SK-MEL-5 (cell line): ENCODE measurements around the gene CEP85L. TPM values are rescaled to one million over a fixed set of nuclear protein-coding genes. Genes with fewer than 3 reads are reported as not detected.

Experiments
- DNase-seq: peaks from one replicate; pipeline ENCODE4 v3.0.0-alpha.2; 2016; ENCODE audit warnings: low read depth, low spot score
- in situ Hi-C: cut with HindIII; loops from 2 replicates; pipeline ENCODE4 v1.10.0; 2016; ENCODE audit warnings: low sequenced_read_pairs, high pct_unique_total_duplicates, low pct_unique_long_range_greater_than_20kb
- total RNA-seq: library from RNA; depleted of rRNA; stranded (reverse); fragments of >200 nt; shearing (Covaris generic); gene quantifications from 2 replicates; pipeline ENCODE4 v1.2.3, GENCODE V29; 2014

Gene CEP85L
- total RNA-seq, 1 experiment from 2014 or later: 12.1 TPM

- in situ Hi-C loops: no loop called here
These were observed 116.1 kb downstream of the CEP85L start for GRCh38 chr6:118535176-118535844.

GRCh38 chr6:118530942-118531341 lies 120.4 kb downstream of the CEP85L start:
- in situ Hi-C loops: no loop called here
- DNase-seq: no peak

More at GRCh38 chr6:118535176-118535844, 116.1 kb downstream of the CEP85L start:
- DNase-seq: no peak

GRCh38 chr6:118529756-118530155 lies 121.6 kb downstream of the CEP85L start:
- in situ Hi-C loops: no loop called here
- DNase-seq: no peak

- in situ Hi-C loops: no loop called here
- DNase-seq: no peak
These were observed 123.3 kb downstream of the CEP85L start for GRCh38 chr6:118528129-118528528.

GRCh38 chr6:118525913-118526780 lies 125.2 kb downstream of the CEP85L start:
- in situ Hi-C loops: no loop called here
- no peak for DNase-seq

DNA sequence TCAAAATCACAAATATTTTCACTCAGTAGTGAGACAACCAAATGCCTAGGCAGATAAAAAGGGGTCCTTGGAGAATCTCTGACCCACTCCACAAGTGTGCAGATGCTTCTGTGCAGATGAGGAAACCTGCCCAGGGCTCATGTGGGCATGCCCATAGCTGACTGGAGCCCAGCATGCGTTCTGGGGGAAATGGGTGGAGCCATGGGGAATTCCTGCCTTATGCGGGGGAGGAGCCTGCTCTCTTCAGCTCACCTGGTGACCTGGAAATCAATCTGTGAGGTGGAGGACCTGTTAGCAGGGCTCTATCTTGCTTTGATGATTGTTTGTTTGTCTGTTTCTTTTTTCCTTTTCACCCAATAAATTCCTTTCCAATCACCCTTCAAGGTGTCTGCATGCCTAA lies 126.7 kb downstream of the CEP85L start:
- in situ Hi-C loops: no loop called here
- no peak for DNase-seq

DNA sequence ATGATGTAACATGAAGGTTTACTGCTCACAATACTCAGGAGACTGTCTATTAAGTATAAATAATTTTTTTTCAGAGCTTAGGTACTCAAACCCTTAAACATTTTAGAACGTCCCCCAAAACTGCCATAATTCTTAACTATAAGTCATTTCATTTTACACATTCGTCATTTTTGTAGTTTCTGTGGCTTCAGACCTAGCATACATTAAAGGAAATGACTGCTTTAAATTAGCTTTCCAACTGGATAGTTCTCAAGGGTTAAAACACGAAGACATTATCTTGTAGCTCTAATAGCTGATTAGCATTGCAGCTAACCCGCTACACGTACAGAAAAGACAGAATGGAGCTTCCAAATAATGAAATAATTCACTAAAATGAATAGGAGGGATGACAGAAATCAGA lies 128.2 kb downstream of the CEP85L start:
- in situ Hi-C loops: no loop called here

GRCh38 chr6:118522422-118522821 lies 129.0 kb downstream of the CEP85L start:
- in situ Hi-C loops: no loop called here
- DNase-seq: no peak

More for the DNA sequence above, 128.2 kb downstream of the CEP85L start:
- DNase-seq: no peak

- in situ Hi-C loops: no loop called here
- no peak for DNase-seq
These were observed 136.7 kb downstream of the CEP85L start for GRCh38 chr6:118514689-118515088.

- DNase-seq: no peak
- in situ Hi-C loops: no loop called here
These were observed 139.3 kb downstream of the CEP85L start for GRCh38 chr6:118511930-118512715.

DNA sequence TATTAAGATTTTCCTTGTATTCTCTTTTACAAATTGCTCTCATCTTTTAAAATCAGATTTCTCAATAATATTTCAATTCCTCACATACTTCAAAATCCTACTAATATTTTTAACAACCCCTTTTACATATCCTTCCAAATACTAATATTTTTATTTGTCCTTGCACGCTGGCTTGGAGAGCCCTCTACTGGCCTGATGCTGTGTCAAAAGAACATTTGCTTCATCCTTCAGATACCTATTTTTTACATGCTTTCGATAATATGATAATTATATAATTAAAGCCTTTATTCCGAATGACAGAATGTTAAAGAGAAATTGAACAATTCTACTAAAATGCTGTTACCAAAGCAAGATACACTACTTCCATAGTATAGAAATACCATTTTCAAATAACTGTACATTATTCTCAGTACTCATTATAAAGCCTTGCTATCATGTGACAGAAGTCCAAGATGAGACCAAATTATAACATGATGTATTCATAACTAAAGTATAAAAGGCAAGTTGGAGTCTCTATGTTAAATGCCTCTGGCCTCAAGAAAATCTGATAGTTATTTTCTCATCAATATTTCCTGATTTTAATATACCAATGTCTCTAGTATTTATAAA lies 142.3 kb downstream of the CEP85L start:
- peak; percentile 51 for DNase-seq
- in situ Hi-C loops: no loop called here

DNA sequence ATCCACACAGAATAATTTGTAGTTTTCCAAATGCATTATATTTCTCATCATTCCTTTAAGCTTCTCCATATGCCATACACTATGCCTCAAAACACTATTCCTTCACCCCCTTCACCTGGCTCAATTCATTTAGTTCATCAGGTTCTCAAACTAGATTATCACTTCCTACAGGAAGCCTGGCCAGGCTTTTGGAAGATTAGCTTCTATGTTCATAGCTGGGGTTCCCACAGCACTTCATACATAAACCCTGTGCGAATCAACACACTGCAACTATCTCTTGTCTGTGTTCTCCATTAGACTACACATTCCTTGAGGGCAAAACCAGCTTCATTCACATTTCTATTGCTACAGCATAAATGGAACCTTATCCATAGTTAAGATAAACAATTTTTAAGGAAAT lies 143.8 kb downstream of the CEP85L start:
- in situ Hi-C loops: no loop called here
- no peak for DNase-seq

GRCh38 chr6:118506071-118506638 lies 145.2 kb downstream of the CEP85L start:
- in situ Hi-C loops: no loop called here
- no peak for DNase-seq

- no peak for DNase-seq
- in situ Hi-C loops: no loop called here
These were observed 145.7 kb downstream of the CEP85L start for GRCh38 chr6:118505656-118506055.

GRCh38 chr6:118504611-118505010 lies 146.8 kb downstream of the CEP85L start:
- no peak for DNase-seq
- in situ Hi-C loops: no loop called here

- in situ Hi-C loops: no loop called here
- no peak for DNase-seq
These were observed 149.2 kb downstream of the CEP85L start for GRCh38 chr6:118502169-118502568.

- in situ Hi-C loops: no loop called here
- DNase-seq: no peak
These were observed 149.6 kb downstream of the CEP85L start for GRCh38 chr6:118501765-118502164.
